ENCODE measurements around the gene COL4A3.
"Not testable (repeated sequence)": the region's sequence is repeated elsewhere in the genome, so short reads cannot be mapped to it uniquely, and the experiment has no call there.

DNA sequence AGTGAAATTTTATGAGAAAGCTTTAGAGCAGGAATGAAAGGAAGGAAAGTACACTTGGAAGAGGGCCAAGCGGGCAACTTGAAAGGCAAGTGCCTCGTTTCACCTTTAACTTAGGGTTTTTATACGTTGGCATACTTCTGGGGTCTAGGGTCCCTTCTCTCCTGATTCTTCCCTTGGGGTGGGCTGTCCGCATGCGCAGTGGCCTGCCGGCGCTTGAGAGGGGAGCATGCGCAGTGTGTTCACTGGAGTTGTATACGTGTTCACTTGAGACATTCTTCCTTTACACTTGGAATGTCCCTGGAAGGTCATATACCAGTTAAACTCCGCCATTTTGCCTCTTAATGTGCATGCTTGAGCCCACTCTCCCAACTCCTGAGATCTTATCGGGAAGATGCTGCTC is 7.4 kb downstream of the COL4A3 start:
- TF ChIP-seq CTCF (IDR thresholded peaks at IDR 0.05; ENCODE audit: borderline replicate concordance, extremely low read depth, low read length, poor library complexity, severe bottlenecking); EZH2 (IDR thresholded peaks at IDR 0.05; ENCODE audit: borderline replicate concordance, low read depth, low read length, severe bottlenecking): not testable (repeated sequence)

All from DND-41 (cell line).